ENCODE measurements around the gene AK1. TPM values are rescaled to one million over a fixed set of nuclear protein-coding genes. Genes with fewer than 3 reads are reported as not detected.

The AK1 gene
- total RNA-seq, 4 donors from 2014 or later, result 24.7 to 110 (median 62.4) TPM

DNA sequence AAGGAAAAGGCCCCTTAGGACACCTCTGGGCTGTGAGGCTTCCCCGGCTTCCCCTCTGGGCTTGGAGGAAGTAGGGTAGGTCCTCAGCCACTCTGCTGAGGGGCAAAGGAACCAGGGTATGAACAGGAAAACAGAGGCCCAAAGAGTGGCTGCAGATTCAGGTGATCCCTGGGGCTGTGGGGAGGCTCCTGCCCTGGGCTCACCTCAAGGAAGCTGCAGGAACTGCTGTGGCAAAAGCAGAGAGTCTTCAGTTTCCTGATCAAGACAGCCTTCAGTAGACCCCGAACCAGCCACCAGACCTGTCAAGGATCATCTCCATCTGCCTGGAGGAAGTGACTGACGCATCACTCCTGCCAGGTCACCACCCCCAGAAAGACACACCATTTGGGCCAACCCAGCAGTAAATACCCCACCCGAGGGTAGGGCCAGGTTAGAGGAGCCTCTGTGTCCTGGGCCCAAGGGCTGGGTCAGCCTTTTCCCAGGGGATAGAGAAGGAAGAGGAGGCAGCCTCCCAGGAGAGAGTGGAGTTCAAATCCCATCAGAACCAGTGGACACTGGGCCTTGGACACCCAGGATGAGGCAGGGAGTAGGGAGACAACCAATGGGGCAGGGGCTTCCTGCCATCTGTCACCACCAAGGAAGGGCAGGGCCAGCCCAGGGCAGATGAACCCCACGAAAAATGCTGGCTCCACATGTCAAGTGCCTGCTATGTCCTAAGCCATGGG lies 27.7 kb upstream of the AK1 start:
- Histone ChIP-seq H3K9me3 (no peaks in the 10 kb centered on the region), H3K4me3 (peak overlapping the region in 1 of 4 donors; percentile 40), H3K27me3 (no peaks in the 10 kb centered on the region), H3K4me1 (peaks cover 42 to 75% (median 48%) of the 10 kb centered on the region in 4 donors), H3K36me3 (no peaks in the 10 kb centered on the region), H3K27ac (peak overlapping the region; percentile 76 to 89 (median 84))
- WGBS, 2 donors (ENCODE audit: low coverage in 1 of 2), result 48% methylated on average over 4 of the region's 5 CpGs; no CpG with 5 or more reads in 1 of the 2 donors
- intact Hi-C loops (cut with DNase I; ENCODE audit: low total_unique reads) (no loop called here), in situ Hi-C loops (cut with MboI; ENCODE audit: low pct_ligation_motif_present in 1 of 4, low pct_unique_long_range_greater_than_20kb in 1 of 4, low sequenced_read_pairs in 3 of 4) (loop anchor here in 3 of 4 donors (25.0 kb wide), 2 partner anchors 118 to 318 kb away; partner anchors contain the start of genes CDK9 (in 1 of the 3) and SH2D3C (in 1 of the 3))
- peak; percentile 80 for DNase-seq
- TF ChIP-seq EP300 (IDR thresholded peaks at IDR 0.05; ENCODE audit: low read depth), result no peak
- TF ChIP-seq POLR2AphosphoS5 (IDR thresholded peaks at IDR 0.05), result peak in 2 of 3 donors; percentile 80 to 84
- TF ChIP-seq POLR2A (IDR thresholded peaks at IDR 0.05), result peak; percentile 77

- H3K4me3 ChIP-seq, result peak overlapping the region in 1 of 4 donors; percentile 40
- H3K27ac ChIP-seq, result peak overlapping the region; percentile 76 to 89 (median 84)
- in situ Hi-C loops (cut with MboI; ENCODE audit: low pct_ligation_motif_present in 1 of 4, low pct_unique_long_range_greater_than_20kb in 1 of 4, low sequenced_read_pairs in 3 of 4) (loop anchor here in 3 of 4 donors (25.0 kb wide), 2 partner anchors 117 to 317 kb away; partner anchors contain the start of genes CDK9 (in 1 of the 3) and SH2D3C (in 1 of the 3)), intact Hi-C loops (cut with DNase I; ENCODE audit: low total_unique reads) (no loop called here)
- no peaks in the 10 kb centered on the region for H3K9me3 ChIP-seq
- no peaks in the 10 kb centered on the region for H3K36me3 ChIP-seq
- H3K27me3 ChIP-seq, result no peaks in the 10 kb centered on the region
- H3K4me1 ChIP-seq, result peaks cover 46 to 81% (median 54%) of the 10 kb centered on the region in 4 donors
- no peak for TF ChIP-seq CTCF (IDR thresholded peaks at IDR 0.05)
- TF ChIP-seq EP300 (IDR thresholded peaks at IDR 0.05; ENCODE audit: low read depth), result no peak
- no peak for TF ChIP-seq POLR2A (IDR thresholded peaks at IDR 0.05)
- TF ChIP-seq POLR2AphosphoS5 (IDR thresholded peaks at IDR 0.05), result no peak
- DNase-seq, result no peak
- 68% methylated on average over 12 of the region's 12 CpGs; no CpG with 5 or more reads in 1 of the 2 donors for WGBS, 2 donors (ENCODE audit: low coverage in 1 of 2)
Measured at GRCh38 chr9:127904561-127905003, 27.1 kb upstream of the AK1 start.

DNA sequence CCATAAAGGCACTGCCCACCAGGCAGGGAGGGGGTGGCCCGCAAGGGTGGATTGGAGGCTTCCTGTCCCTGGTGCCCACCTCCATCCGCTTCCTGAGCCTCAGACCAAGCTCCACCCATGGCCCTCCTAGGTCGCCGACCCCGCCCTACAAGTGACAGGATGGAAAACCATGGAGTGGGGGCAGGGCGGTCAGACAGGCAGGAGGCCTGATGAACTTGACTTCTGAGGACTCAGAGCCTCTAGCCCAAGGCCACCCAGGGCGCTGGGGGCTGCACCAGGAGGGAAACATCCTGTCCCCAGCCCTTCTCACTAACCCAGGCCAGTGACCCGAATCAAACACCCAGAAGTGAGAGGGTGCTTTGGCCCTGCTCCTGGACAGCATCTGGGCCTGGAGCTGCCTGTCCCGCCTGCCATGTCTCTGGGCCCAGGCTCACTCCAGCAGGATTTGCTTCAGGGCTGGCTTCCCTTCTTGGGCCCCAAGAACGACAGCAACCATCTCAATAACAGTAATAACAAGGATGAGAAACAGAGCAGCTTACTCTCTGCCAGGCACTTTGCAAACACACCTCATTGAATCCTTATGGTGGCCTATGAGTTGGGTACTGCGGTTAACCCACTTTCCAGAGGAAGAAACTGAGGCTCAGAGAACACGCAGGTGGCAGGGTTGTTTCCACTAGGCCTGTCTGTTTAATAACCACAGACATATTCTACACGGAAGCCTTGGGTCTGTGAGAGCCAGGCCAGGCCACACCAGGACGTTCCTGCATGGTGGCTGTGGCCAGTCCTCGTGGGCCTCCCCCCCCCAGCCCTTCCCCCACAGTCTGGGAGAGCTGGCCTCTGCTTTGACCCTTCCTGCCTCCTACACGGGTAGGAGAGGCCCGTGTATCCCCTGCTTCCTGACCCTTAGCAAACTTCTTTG lies 26.3 kb upstream of the AK1 start:
- Histone ChIP-seq H3K4me1 (peaks cover 46 to 81% (median 56%) of the 10 kb centered on the region in 4 donors), H3K27ac (peak overlapping the region; percentile 76 to 89 (median 84)), H3K36me3 (no peaks in the 10 kb centered on the region), H3K9me3 (no peaks in the 10 kb centered on the region), H3K27me3 (no peaks in the 10 kb centered on the region), H3K4me3 (peak overlapping the region in 2 of 4 donors; percentile 1 to 40)
- 30 to 44% methylated on average over 2 to 15 of the region's 17 CpGs for WGBS, 2 donors (ENCODE audit: low coverage in 1 of 2)
- in situ Hi-C loops (cut with MboI; ENCODE audit: low pct_ligation_motif_present in 1 of 4, low pct_unique_long_range_greater_than_20kb in 1 of 4, low sequenced_read_pairs in 3 of 4), result loop anchor here in 3 of 4 donors (25.0 kb wide), 2 partner anchors 117 to 317 kb away; partner anchors contain the start of genes CDK9 (in 1 of the 3) and SH2D3C (in 1 of the 3)
- intact Hi-C loops (cut with DNase I; ENCODE audit: low total_unique reads), result no loop called here
- DNase-seq, result peak; percentile 91
- peak; percentile 27 for TF ChIP-seq POLR2A (IDR thresholded peaks at IDR 0.05)
- TF ChIP-seq CTCF (IDR thresholded peaks at IDR 0.05), result no peak
- peak; percentile 16 to 63 (median 38) for TF ChIP-seq POLR2AphosphoS5 (IDR thresholded peaks at IDR 0.05)
- peak; percentile 4 for TF ChIP-seq EP300 (IDR thresholded peaks at IDR 0.05; ENCODE audit: low read depth)

GRCh38 chr9:127899128-127899943 lies 21.9 kb upstream of the AK1 start, which contains the start of gene ST6GALNAC6:
Gene ST6GALNAC6 (minus strand): TSS chr9:127899603. CDS start chr9:127897981, 1,622 bp downstream.
- intact Hi-C loops (cut with DNase I; ENCODE audit: low total_unique reads), result no loop called here
- TF ChIP-seq POLR2AphosphoS5 (IDR thresholded peaks at IDR 0.05) (peak in 1 of 3 donors; percentile 11), EP300 (IDR thresholded peaks at IDR 0.05; ENCODE audit: low read depth) (no peak)
- WGBS, 2 donors (ENCODE audit: low coverage in 1 of 2), result 0% methylated on average over 27 of the region's 89 CpGs; no CpG with 5 or more reads in 1 of the 2 donors
- Histone ChIP-seq H3K9me3 (no peaks in the 10 kb centered on the region), H3K36me3 (peaks cover 0 to 18% (median 4%) of the 10 kb centered on the region in 4 donors), H3K4me3 (peak within 1 kb of the TSS; percentile 44 to 87 (median 80)), H3K27ac (peak within 1 kb of the TSS; percentile 88 to 93 (median 90)), H3K4me1 (peaks cover 25 to 71% (median 47%) of the 10 kb centered on the region in 4 donors), H3K27me3 (no peaks in the 10 kb centered on the region)
- in situ Hi-C loops (cut with MboI; ENCODE audit: low pct_ligation_motif_present in 1 of 4, low pct_unique_long_range_greater_than_20kb in 1 of 4, low sequenced_read_pairs in 3 of 4), result no loop called here
- DNase-seq, result peak; percentile 79
